NOMO-1 treated with dmso at 0.1 percent for 144 hours (cell line): ENCODE results near the gene BBS2.

Experiments used
- DNase-seq: peaks from one replicate; lab custom pipeline; 2025; ENCODE audit not compliant: unreplicated experiment; lab: John Stamatoyannopoulos, UW

Gene BBS2

DNA sequence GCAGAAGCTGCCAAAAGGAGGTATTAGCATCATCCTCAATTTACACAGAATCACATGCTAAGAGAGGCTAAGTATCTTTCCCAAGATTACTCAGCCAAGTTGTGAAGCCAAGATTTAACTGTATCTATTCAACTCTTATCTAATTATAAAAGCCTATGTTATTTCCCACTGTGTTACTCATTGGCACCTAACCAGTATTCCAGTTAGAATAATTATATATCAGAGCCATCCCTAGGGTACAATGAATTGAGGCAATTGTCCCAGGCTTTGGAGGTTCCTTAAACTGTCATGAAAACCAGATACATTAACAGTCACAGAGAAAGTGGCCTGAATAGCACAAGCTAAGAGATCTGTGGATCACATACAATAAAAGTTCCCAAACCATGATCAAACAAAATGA lies 83.6 kb downstream of the BBS2 start:
- DNase-seq = no peak
